ENCODE measurements around the gene FAM3C.

Gene FAM3C

GRCh38 chr7:121366852-121367431, 29.2 kb downstream of the FAM3C start:
- no peak for DNase-seq (ENCODE audit: low read depth in 1 of 2, low spot score in 1 of 2)

DNA sequence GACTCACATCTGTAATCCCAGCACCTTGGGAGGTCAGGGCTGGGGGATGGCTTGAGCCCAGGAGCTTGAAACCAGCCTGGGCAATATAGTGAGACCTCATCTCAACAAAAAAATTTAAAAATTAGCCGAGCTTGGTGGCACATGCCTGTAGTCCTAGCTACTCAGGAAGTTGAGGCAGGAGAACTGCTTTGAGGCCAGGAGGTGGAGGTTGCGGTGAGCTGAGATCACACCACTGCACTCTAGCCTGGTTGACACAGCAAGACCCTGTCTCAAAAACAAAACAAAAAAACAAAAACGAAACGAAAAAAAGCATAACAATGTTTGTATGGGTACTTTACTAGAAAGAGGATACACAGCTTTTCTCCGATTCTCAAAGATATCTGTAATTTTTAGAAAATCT, 35.5 kb downstream of the FAM3C start:
- Histone ChIP-seq H3K27me3 (ENCODE audit: insufficient read depth, poor library complexity, severe bottlenecking) (no peaks in the 10 kb centered on the region), H3K27ac (replicated peaks) (no peak overlapping the region), H3K4me3 (replicated peaks; ENCODE audit: insufficient read depth, low read length) (no peak overlapping the region)
- no peak for TF ChIP-seq POLR2AphosphoS5 (IDR thresholded peaks at IDR 0.05; ENCODE audit: low read depth)
- TF ChIP-seq, protein P1, sequence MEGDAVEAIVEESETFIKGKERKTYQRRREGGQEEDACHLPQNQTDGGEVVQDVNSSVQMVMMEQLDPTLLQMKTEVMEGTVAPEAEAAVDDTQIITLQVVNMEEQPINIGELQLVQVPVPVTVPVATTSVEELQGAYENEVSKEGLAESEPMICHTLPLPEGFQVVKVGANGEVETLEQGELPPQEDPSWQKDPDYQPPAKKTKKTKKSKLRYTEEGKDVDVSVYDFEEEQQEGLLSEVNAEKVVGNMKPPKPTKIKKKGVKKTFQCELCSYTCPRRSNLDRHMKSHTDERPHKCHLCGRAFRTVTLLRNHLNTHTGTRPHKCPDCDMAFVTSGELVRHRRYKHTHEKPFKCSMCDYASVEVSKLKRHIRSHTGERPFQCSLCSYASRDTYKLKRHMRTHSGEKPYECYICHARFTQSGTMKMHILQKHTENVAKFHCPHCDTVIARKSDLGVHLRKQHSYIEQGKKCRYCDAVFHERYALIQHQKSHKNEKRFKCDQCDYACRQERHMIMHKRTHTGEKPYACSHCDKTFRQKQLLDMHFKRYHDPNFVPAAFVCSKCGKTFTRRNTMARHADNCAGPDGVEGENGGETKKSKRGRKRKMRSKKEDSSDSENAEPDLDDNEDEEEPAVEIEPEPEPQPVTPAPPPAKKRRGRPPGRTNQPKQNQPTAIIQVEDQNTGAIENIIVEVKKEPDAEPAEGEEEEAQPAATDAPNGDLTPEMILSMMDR (IDR thresholded peaks at IDR 0.05; ENCODE audit: insufficient read depth, low read length), result no peak
- no peak for TF ChIP-seq GABPA (IDR thresholded peaks at IDR 0.05; ENCODE audit: low read depth)
- no peak for TF ChIP-seq SPI1 (IDR thresholded peaks at IDR 0.05; ENCODE audit: borderline replicate concordance, low read depth)
- TF ChIP-seq REST (IDR thresholded peaks at IDR 0.05; ENCODE audit: insufficient replicate concordance, low read depth), result no peak
- DNase-seq (ENCODE audit: low read depth in 1 of 2, low spot score in 1 of 2), result no peak

More at GRCh38 chr7:121366852-121367431, 29.2 kb downstream of the FAM3C start:
- no peak overlapping the region for H3K27ac ChIP-seq (replicated peaks)
- no peaks in the 10 kb centered on the region for H3K27me3 ChIP-seq (ENCODE audit: insufficient read depth, poor library complexity, severe bottlenecking)
- no peak overlapping the region for H3K4me3 ChIP-seq (replicated peaks; ENCODE audit: insufficient read depth, low read length)
- no peak for TF ChIP-seq SPI1 (IDR thresholded peaks at IDR 0.05; ENCODE audit: borderline replicate concordance, low read depth)
- TF ChIP-seq, protein P1 (IDR thresholded peaks at IDR 0.05; ENCODE audit: insufficient read depth, low read length), result peak; percentile 31
- no peak for TF ChIP-seq GABPA (IDR thresholded peaks at IDR 0.05; ENCODE audit: low read depth)

- Histone ChIP-seq H3K27ac (replicated peaks) (no peak overlapping the region), H3K27me3 (ENCODE audit: insufficient read depth, poor library complexity, severe bottlenecking) (no peaks in the 10 kb centered on the region), H3K4me3 (replicated peaks; ENCODE audit: insufficient read depth, low read length) (no peak overlapping the region)
- no peak for DNase-seq (ENCODE audit: low read depth in 1 of 2, low spot score in 1 of 2)
- TF ChIP-seq, protein P1 (IDR thresholded peaks at IDR 0.05; ENCODE audit: insufficient read depth, low read length), result no peak
- no peak for TF ChIP-seq SPI1 (IDR thresholded peaks at IDR 0.05; ENCODE audit: borderline replicate concordance, low read depth)
- no peak for TF ChIP-seq POLR2AphosphoS5 (IDR thresholded peaks at IDR 0.05; ENCODE audit: low read depth)
- no peak for TF ChIP-seq REST (IDR thresholded peaks at IDR 0.05; ENCODE audit: insufficient replicate concordance, low read depth)
- TF ChIP-seq GABPA (IDR thresholded peaks at IDR 0.05; ENCODE audit: low read depth), result no peak
Observed at GRCh38 chr7:121355574-121355973, 40.5 kb downstream of the FAM3C start.

GRCh38 chr7:121352323-121352722, 43.8 kb downstream of the FAM3C start:
- DNase-seq (ENCODE audit: low read depth in 1 of 2, low spot score in 1 of 2), result no peak
- Histone ChIP-seq H3K4me3 (replicated peaks; ENCODE audit: insufficient read depth, low read length) (no peak overlapping the region), H3K27me3 (ENCODE audit: insufficient read depth, poor library complexity, severe bottlenecking) (no peaks in the 10 kb centered on the region), H3K27ac (replicated peaks) (no peak overlapping the region)
- no peak for TF ChIP-seq REST (IDR thresholded peaks at IDR 0.05; ENCODE audit: insufficient replicate concordance, low read depth)
- TF ChIP-seq SPI1 (IDR thresholded peaks at IDR 0.05; ENCODE audit: borderline replicate concordance, low read depth), result no peak
- TF ChIP-seq, protein P1 (IDR thresholded peaks at IDR 0.05; ENCODE audit: insufficient read depth, low read length), result no peak
- TF ChIP-seq GABPA (IDR thresholded peaks at IDR 0.05; ENCODE audit: low read depth), result no peak
- no peak for TF ChIP-seq POLR2AphosphoS5 (IDR thresholded peaks at IDR 0.05; ENCODE audit: low read depth)
